CD4-positive, alpha-beta T cell (primary cell): ENCODE data around the gene OMA1. TPM values are rescaled to one million over a fixed set of nuclear protein-coding genes. Genes with fewer than 3 reads are reported as not detected.

Source experiments
- ATAC-seq: fragments of 200-7000 bp; cut with Tn5 transposase; one replicate; pipeline ENCODE4 v1.10.0; 2022; ENCODE audit warnings: mild to moderate bottlenecking; ENCODE audit not compliant: poor library complexity
- CTCF ChIA-PET: fragments of 350-600 bp; sonication (Branson Sonifier 250); formaldehyde crosslinking; loops from one replicate; lab custom pipeline; 2021; ENCODE audit warnings: antibody characterized with exemption, inconsistent platforms; lab: Charles Lee
- POLR2A ChIA-PET: fragments of 350-600 bp; sonication (Branson Sonifier 250); formaldehyde crosslinking; loops from one replicate; lab custom pipeline; 2021; ENCODE audit warnings: antibody characterized with exemption, inconsistent platforms; lab: Charles Lee
- DNase-seq, 14 experiments: peaks; one replicate each; pipeline ENCODE4 v3.0.0-alpha.2; 2013 to 2020; ENCODE audit warnings: mixed read lengths in 2 of 14
- H3K27ac ChIP-seq, 2 donors: one replicate each; pipeline versions ENCODE4 v1.5.1 to v1.7.0; 2013; ENCODE audit warnings: low read length in 2 of 2, low read depth in 1 of 2, mild to moderate bottlenecking in 1 of 2
- H3K27me3 ChIP-seq, 2 experiments: 1 replicate in 1 of 2; 2 replicates in 1 of 2; pipeline versions ENCODE4 v1.6.1 to v1.7.0; 2013; ENCODE audit warnings: low read length in 2 of 2, control low read depth in 1 of 2, mild to moderate bottlenecking in 1 of 2, moderate library complexity in 1 of 2; ENCODE audit not compliant: insufficient read depth in 2 of 2, control insufficient read depth in 1 of 2
- H3K36me3 ChIP-seq: one replicate; pipeline ENCODE4 v1.6.1; 2013; ENCODE audit warnings: low read length, control low read depth; ENCODE audit not compliant: insufficient read depth
- H3K4me1 ChIP-seq: one replicate; pipeline ENCODE4 v1.6.1; 2013; ENCODE audit warnings: low read length, control low read depth; ENCODE audit not compliant: insufficient read depth
- H3K4me3 ChIP-seq: one replicate; pipeline ENCODE4 v1.5.1; 2013; ENCODE audit warnings: mild to moderate bottlenecking, low read length, moderate library complexity
- H3K9me3 ChIP-seq, 2 experiments: 1 replicate in 1 of 2; 2 replicates in 1 of 2; pipeline versions ENCODE4 v1.6.1 to v1.7.0; 2013; ENCODE audit warnings: low read length in 2 of 2, mild to moderate bottlenecking in 2 of 2, control low read depth in 1 of 2, moderate library complexity in 1 of 2; ENCODE audit not compliant: control insufficient read depth in 1 of 2, insufficient read depth in 1 of 2
- H3K27ac Mint-ChIP-seq: one replicate; pipeline ENCODE4 v1.8.0; 2020; ENCODE audit warnings: mixed read lengths
- H3K27me3 Mint-ChIP-seq: one replicate; pipeline ENCODE4 v1.8.0; 2021; ENCODE audit warnings: mixed read lengths
- H3K36me3 Mint-ChIP-seq: one replicate; pipeline ENCODE4 v1.8.0; 2021; ENCODE audit warnings: low read depth, mixed read lengths
- H3K4me1 Mint-ChIP-seq: one replicate; pipeline ENCODE4 v1.8.0; 2021; ENCODE audit warnings: low read depth, mixed read lengths
- H3K4me3 Mint-ChIP-seq: one replicate; pipeline ENCODE4 v1.8.0; 2020; ENCODE audit warnings: mild to moderate bottlenecking, mixed read lengths
- H3K9me3 Mint-ChIP-seq: one replicate; pipeline ENCODE4 v1.8.0; 2020; ENCODE audit warnings: mixed read lengths
- intact Hi-C, 2 experiments: fragments of 100-400 bp; cut with DNase I in 1 of 2; cut with micrococcal nuclease in 1 of 2; formaldehyde crosslinking; loops; one replicate each; pipeline versions ENCODE4 v1.15.1 to v1.9.0; 2023 to 2025; cut with DNase I, micrococcal nuclease
- total RNA-seq, 174 experiments: library from RNA in 2 of 174; stranded (reverse) in 2 of 174; gene quantifications; one replicate each; pipeline ENCODE4 v1.2.3 and lab custom pipeline; 2021 to 2026
- TF ChIP-seq, protein P1 (sequence below): fragments of 200-600 bp; IDR thresholded peaks from one replicate; pipeline ENCODE4 v1.8.0; 2022; ENCODE audit warnings: antibody characterized with exemption, mild to moderate bottlenecking

Gene OMA1
- total RNA-seq, 2 experiments from 2014 or later: 23.7 to 27.7 TPM

GRCh38 chr1:58591806-58592205 lies 45.3 kb upstream of the OMA1 start:
- TF ChIP-seq, protein P1, sequence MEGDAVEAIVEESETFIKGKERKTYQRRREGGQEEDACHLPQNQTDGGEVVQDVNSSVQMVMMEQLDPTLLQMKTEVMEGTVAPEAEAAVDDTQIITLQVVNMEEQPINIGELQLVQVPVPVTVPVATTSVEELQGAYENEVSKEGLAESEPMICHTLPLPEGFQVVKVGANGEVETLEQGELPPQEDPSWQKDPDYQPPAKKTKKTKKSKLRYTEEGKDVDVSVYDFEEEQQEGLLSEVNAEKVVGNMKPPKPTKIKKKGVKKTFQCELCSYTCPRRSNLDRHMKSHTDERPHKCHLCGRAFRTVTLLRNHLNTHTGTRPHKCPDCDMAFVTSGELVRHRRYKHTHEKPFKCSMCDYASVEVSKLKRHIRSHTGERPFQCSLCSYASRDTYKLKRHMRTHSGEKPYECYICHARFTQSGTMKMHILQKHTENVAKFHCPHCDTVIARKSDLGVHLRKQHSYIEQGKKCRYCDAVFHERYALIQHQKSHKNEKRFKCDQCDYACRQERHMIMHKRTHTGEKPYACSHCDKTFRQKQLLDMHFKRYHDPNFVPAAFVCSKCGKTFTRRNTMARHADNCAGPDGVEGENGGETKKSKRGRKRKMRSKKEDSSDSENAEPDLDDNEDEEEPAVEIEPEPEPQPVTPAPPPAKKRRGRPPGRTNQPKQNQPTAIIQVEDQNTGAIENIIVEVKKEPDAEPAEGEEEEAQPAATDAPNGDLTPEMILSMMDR: no peak
- no peak overlapping the region for H3K4me3 ChIP-seq
- H3K9me3 ChIP-seq: no peaks in the 10 kb centered on the region
- no peaks in the 10 kb centered on the region for H3K4me1 ChIP-seq
- POLR2A ChIA-PET: no interaction called here
- Mint-ChIP-seq H3K4me1 (no peaks in the 10 kb centered on the region), H3K9me3 (no peaks in the 10 kb centered on the region), H3K27me3 (peaks cover 54% of the 10 kb centered on the region), H3K4me3 (no peak overlapping the region), H3K36me3 (no peaks in the 10 kb centered on the region), H3K27ac (no peak overlapping the region)
- DNase-seq (no peak), ATAC-seq (no peak)
- H3K36me3 ChIP-seq: no peaks in the 10 kb centered on the region
- CTCF ChIA-PET: no interaction called here
- H3K27me3 ChIP-seq: peaks cover 0 to 10% of the 10 kb centered on the region in 2 experiments
- H3K27ac ChIP-seq: no peak overlapping the region
- intact Hi-C loops: no loop called here

GRCh38 chr1:58590019-58590418 lies 43.5 kb upstream of the OMA1 start:
- peaks cover 59% of the 10 kb centered on the region for H3K27me3 Mint-ChIP-seq
- DNase-seq (no peak), ATAC-seq (no peak)
- POLR2A ChIA-PET: no interaction called here
- H3K9me3 ChIP-seq: no peaks in the 10 kb centered on the region
- no peaks in the 10 kb centered on the region for H3K4me1 ChIP-seq
- H3K27ac Mint-ChIP-seq: no peak overlapping the region
- intact Hi-C loops: no loop called here
- H3K36me3 ChIP-seq: no peaks in the 10 kb centered on the region
- H3K36me3 Mint-ChIP-seq: no peaks in the 10 kb centered on the region
- CTCF ChIA-PET: no interaction called here
- H3K4me3 Mint-ChIP-seq: no peak overlapping the region
- no peak overlapping the region for H3K4me3 ChIP-seq
- H3K4me1 Mint-ChIP-seq: no peaks in the 10 kb centered on the region
- no peak overlapping the region for H3K27ac ChIP-seq
- TF ChIP-seq, protein P1: no peak
- no peaks in the 10 kb centered on the region for H3K9me3 Mint-ChIP-seq
- peaks cover 0 to 13% of the 10 kb centered on the region in 2 experiments for H3K27me3 ChIP-seq

DNA sequence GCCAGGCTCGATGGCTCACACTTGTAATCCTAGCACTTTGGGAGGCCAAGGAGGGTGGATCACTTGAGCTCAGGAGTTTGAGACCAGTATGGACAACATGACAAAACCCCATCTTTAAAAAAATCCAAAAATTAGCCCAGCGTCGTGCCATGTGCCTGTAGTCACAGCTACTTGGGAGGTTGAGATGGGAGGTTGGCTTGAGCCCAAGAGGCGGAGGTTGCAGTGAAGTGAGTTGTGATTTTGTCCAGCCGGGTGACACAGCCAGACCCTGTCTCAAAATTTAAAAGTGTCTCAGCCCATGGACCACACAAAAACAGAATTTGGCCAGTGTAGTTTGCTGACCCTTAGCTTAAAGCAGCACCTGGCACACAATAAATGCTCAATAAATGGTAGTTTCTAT lies 41.9 kb upstream of the OMA1 start:
- no peak overlapping the region for H3K4me3 Mint-ChIP-seq
- no peaks in the 10 kb centered on the region for H3K4me1 Mint-ChIP-seq
- no peaks in the 10 kb centered on the region for H3K9me3 Mint-ChIP-seq
- DNase-seq (no peak), ATAC-seq (no peak)
- intact Hi-C loops: no loop called here
- ChIA-PET POLR2A (no interaction called here), CTCF (no interaction called here)
- no peak overlapping the region for H3K27ac Mint-ChIP-seq
- no peaks in the 10 kb centered on the region for H3K9me3 ChIP-seq
- no peak overlapping the region for H3K27ac ChIP-seq
- no peak overlapping the region for H3K4me3 ChIP-seq
- peaks cover 0 to 17% of the 10 kb centered on the region in 2 experiments for H3K27me3 ChIP-seq
- TF ChIP-seq, protein P1: no peak
- H3K4me1 ChIP-seq: no peaks in the 10 kb centered on the region
- H3K27me3 Mint-ChIP-seq: peaks cover 63% of the 10 kb centered on the region
- no peaks in the 10 kb centered on the region for H3K36me3 Mint-ChIP-seq
- no peaks in the 10 kb centered on the region for H3K36me3 ChIP-seq
